ENCODE measurements around the gene MDC1. TPM values are rescaled to one million over a fixed set of nuclear protein-coding genes. Genes with fewer than 3 reads are reported as not detected.
"Not testable (repeated sequence)": the region's sequence is repeated elsewhere in the genome, so short reads cannot be mapped to it uniquely, and the experiment has no call there.

MDC1 gene
- polyA plus RNA-seq, 2 donors: 5.9 to 8.1 TPM

DNA sequence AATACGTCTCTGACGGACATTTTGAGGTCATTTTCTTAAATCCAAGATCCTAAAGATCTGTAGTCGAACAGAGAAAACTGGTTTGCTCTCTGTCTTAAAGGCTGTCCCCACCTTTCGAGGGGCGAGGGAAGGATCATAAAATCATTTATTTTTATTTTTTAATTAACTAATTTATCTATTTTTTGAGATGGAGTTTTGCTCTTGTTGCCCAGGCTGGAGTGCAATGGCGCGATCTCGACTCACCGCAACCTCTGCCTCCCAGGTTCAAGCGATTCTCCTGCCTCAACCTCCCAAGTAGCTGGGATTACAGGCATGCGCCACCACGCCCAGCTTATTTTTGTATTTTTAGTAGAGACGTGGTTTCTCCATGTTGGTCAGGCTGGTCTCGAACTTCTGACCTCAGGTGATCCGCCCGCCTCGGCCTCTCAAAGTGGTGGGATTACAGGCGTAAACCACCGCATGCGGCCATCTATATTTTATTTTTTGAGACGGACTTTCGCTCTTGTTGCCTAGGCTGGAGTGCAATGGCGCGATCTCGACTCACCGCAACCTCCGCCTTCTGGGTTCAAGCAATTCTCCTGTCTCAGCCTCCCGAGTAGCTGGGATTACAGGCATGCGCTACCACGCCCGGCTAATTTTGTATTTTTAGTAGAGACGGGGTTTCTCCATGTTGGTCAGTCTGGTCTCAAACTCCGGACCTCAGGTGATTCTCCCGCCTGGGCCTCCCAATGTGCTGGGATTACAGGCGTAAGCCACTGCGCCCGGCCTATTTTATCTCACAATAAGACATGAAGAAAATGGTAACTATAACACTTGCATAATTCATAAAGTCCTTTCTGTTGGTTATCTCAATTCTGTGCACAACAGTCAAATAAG is 1.0 kb upstream of the MDC1 start:
- not testable (repeated sequence) for H3K27me3 ChIP-seq (ENCODE audit: control insufficient read depth in 1 of 2, insufficient read depth in 2 of 2, low read length in 2 of 2); H3K36me3 ChIP-seq (ENCODE audit: control insufficient read depth in 2 of 2, insufficient read depth in 2 of 2, low read length in 1 of 2); H3K4me1 ChIP-seq (ENCODE audit: control insufficient read depth in 2 of 2, insufficient read depth in 2 of 2, low read length in 1 of 2); H3K9me3 ChIP-seq (ENCODE audit: control insufficient read depth in 2 of 2, insufficient read depth in 1 of 2, low read depth in 1 of 2, low read length in 1 of 2)
- WGBS, 2 donors: 74 to 76% methylated on average over 37 of the region's 37 CpGs
- Histone ChIP-seq H3K4me3 (ENCODE audit: low read depth in 1 of 2, low read length in 2 of 2) (peak overlapping the region; percentile 33 to 38), H3K27ac (ENCODE audit: low read depth in 2 of 2, low read length in 1 of 2) (peak overlapping the region; percentile 79 to 98)

DNA sequence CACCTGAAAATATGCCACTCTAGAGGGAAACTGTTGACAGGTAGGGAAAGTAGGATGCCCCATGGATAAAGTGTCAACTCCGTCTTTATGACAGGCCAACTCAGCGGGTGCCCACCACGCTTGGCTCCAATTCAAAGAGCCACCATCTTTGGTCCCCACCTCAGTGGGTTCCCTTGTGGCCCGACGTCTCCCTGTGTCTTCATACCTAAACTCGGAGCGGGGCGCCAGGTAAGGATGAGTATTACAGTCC is 277 bp downstream of the MDC1 start:
- Histone ChIP-seq H3K4me3 (ENCODE audit: low read depth in 1 of 2, low read length in 2 of 2) (peak overlapping the region; percentile 51 to 66), H3K27ac (ENCODE audit: low read depth in 2 of 2, low read length in 1 of 2) (peak overlapping the region; percentile 84 to 98), H3K4me1 (ENCODE audit: control insufficient read depth in 2 of 2, insufficient read depth in 2 of 2, low read length in 1 of 2) (no peaks in the 10 kb centered on the region), H3K27me3 (ENCODE audit: control insufficient read depth in 1 of 2, insufficient read depth in 2 of 2, low read length in 2 of 2) (no peaks in the 10 kb centered on the region), H3K36me3 (ENCODE audit: control insufficient read depth in 2 of 2, insufficient read depth in 2 of 2, low read length in 1 of 2) (peaks cover 0 to 7% of the 10 kb centered on the region in 2 donors), H3K9me3 (ENCODE audit: control insufficient read depth in 2 of 2, insufficient read depth in 1 of 2, low read depth in 1 of 2, low read length in 1 of 2) (no peaks in the 10 kb centered on the region)
- 1 to 2% methylated on average over 8 of the region's 8 CpGs for WGBS, 2 donors

DNA sequence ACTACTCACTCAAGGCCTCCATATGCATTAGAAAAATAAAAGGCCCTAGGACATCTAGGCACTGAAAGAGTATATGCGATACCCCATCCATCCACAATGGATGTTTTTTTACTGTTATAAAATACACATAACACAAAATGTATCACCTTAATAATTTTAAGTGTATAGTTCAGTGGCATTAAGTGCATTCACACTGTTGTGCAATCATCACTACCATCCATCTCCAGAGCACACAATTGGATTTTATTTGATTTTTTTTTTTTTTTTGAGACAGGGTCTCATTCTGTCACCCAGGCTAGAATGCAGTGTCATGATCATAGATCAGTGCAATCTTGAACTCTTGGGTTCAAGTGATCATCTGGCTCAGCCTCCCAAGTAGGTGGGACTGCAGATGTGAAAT is 2.8 kb downstream of the MDC1 start:
- Histone ChIP-seq H3K4me1 (ENCODE audit: control insufficient read depth in 2 of 2, insufficient read depth in 2 of 2, low read length in 1 of 2) (no peaks in the 10 kb centered on the region), H3K4me3 (ENCODE audit: low read depth in 1 of 2, low read length in 2 of 2) (no peak overlapping the region), H3K27me3 (ENCODE audit: control insufficient read depth in 1 of 2, insufficient read depth in 2 of 2, low read length in 2 of 2) (no peaks in the 10 kb centered on the region), H3K36me3 (ENCODE audit: control insufficient read depth in 2 of 2, insufficient read depth in 2 of 2, low read length in 1 of 2) (peaks cover 0 to 7% of the 10 kb centered on the region in 2 donors), H3K9me3 (ENCODE audit: control insufficient read depth in 2 of 2, insufficient read depth in 1 of 2, low read depth in 1 of 2, low read length in 1 of 2) (no peaks in the 10 kb centered on the region), H3K27ac (ENCODE audit: low read depth in 2 of 2, low read length in 1 of 2) (no peak overlapping the region)
- WGBS, 2 donors: 97 to 98% methylated on average over 1 of the region's 1 CpG

DNA sequence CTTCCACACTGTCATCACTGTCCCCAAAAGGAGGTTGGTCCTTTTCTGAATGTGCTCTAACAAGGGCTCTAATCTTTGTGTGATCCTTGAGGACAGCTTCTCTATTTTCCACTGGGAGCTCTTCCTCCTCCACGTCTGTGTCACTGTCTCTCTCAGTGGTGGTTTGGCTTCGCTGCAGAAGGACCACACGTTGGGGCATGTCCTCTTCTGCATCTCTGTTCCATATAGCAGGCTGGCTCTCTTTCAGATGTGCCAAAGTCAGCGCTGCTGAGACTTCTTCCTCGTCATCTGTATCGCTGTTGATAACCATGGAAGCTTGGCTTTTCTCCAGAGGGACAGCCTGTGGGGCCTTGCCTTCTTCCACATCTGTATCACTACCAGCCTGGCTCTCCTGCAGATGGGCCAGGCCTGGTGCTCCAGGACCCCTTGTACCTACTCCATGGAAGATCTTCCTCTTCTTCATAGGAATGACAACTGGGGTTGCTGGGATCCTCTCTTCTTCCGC is 4.6 kb downstream of the MDC1 start:
- Histone ChIP-seq H3K27me3 (ENCODE audit: control insufficient read depth in 1 of 2, insufficient read depth in 2 of 2, low read length in 2 of 2) (no peaks in the 10 kb centered on the region), H3K27ac (ENCODE audit: low read depth in 2 of 2, low read length in 1 of 2) (peak overlapping the region in 1 of 2 donors; percentile 37), H3K9me3 (ENCODE audit: control insufficient read depth in 2 of 2, insufficient read depth in 1 of 2, low read depth in 1 of 2, low read length in 1 of 2) (no peaks in the 10 kb centered on the region), H3K4me3 (ENCODE audit: low read depth in 1 of 2, low read length in 2 of 2) (no peak overlapping the region), H3K4me1 (ENCODE audit: control insufficient read depth in 2 of 2, insufficient read depth in 2 of 2, low read length in 1 of 2) (no peaks in the 10 kb centered on the region), H3K36me3 (ENCODE audit: control insufficient read depth in 2 of 2, insufficient read depth in 2 of 2, low read length in 1 of 2) (peaks cover 0 to 7% of the 10 kb centered on the region in 2 donors)
- WGBS, 2 donors: 64 to 74% methylated on average over 7 of the region's 7 CpGs

DNA sequence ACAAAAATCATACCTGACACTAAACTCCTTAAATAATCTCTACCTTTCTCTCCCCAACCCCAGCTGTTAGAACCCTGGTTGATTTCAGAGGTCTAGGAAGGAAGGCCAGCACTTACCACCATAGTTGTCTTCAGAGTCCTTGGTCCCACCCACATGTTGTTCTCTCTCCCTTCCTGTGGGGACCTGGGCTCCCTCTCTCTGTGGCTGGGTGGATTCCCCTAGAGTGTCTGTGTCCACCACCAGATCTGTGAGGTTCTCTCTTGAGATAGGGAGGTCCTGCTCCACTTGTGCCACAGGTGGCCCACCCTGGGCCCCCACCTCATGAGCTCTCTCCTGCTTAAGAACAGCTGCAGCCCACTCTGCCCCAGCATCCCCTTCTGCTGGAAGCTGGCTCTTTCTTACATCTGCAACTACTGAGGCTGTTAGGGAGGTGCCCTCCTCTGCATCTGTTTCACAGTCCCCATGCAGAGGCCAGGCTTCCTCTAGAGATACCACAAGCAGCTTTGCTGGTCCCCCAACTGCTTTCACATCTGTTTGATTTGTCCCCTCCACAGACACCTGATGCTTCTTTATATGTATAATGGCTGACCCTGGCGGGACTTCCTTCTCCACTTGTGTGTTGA is 5.2 kb downstream of the MDC1 start:
- no peaks in the 10 kb centered on the region for H3K9me3 ChIP-seq (ENCODE audit: control insufficient read depth in 2 of 2, insufficient read depth in 1 of 2, low read depth in 1 of 2, low read length in 1 of 2)
- no peaks in the 10 kb centered on the region for H3K27me3 ChIP-seq (ENCODE audit: control insufficient read depth in 1 of 2, insufficient read depth in 2 of 2, low read length in 2 of 2)
- H3K27ac ChIP-seq (ENCODE audit: low read depth in 2 of 2, low read length in 1 of 2): no peak overlapping the region
- H3K4me3 ChIP-seq (ENCODE audit: low read depth in 1 of 2, low read length in 2 of 2): no peak overlapping the region
- peaks cover 0 to 7% of the 10 kb centered on the region in 2 donors for H3K36me3 ChIP-seq (ENCODE audit: control insufficient read depth in 2 of 2, insufficient read depth in 2 of 2, low read length in 1 of 2)
- 89 to 90% methylated on average over 1 of the region's 1 CpG for WGBS, 2 donors
- no peaks in the 10 kb centered on the region for H3K4me1 ChIP-seq (ENCODE audit: control insufficient read depth in 2 of 2, insufficient read depth in 2 of 2, low read length in 1 of 2)

DNA sequence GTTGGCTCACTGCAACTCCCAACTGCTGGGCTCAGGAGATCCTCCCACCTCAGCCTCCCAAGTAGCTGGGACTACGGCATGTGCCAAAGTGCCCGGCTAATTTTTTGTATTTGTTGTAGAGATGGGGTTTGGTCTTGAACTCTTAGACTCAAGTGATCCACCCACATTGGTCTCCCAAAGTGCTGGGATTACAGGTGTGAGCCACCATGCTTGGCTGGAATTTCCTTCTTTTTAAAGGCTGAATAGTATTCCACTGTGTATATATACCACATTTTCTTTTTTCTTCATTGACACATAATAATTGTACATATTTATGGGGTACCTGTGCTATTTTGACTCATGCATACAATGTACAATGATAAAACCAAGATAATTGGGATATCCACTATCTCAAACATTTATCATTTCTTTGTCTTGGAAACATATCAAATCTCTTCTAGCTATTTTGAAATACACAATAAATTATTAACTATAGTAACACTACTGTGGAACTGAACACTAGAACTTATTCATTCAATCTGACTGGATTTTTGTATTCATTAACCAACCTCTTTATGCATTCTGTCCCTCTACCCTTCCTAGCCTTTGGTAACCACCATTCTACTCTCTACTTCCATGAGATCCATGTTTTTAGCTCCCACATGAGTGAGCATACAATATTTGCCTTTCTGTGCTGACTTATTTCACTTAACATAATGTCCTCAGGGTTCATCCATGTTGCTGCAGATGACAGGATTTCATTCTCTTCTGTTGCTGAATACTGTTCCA is 7.8 kb downstream of the MDC1 start:
- no peak overlapping the region for H3K27ac ChIP-seq (ENCODE audit: low read depth in 2 of 2, low read length in 1 of 2)
- H3K4me3 ChIP-seq (ENCODE audit: low read depth in 1 of 2, low read length in 2 of 2): no peak overlapping the region
- no peaks in the 10 kb centered on the region for H3K4me1 ChIP-seq (ENCODE audit: control insufficient read depth in 2 of 2, insufficient read depth in 2 of 2, low read length in 1 of 2)
- no peaks in the 10 kb centered on the region for H3K9me3 ChIP-seq (ENCODE audit: control insufficient read depth in 2 of 2, insufficient read depth in 1 of 2, low read depth in 1 of 2, low read length in 1 of 2)
- no peaks in the 10 kb centered on the region for H3K27me3 ChIP-seq (ENCODE audit: control insufficient read depth in 1 of 2, insufficient read depth in 2 of 2, low read length in 2 of 2)
- WGBS, 2 donors: 99 to 100% methylated on average over 2 of the region's 2 CpGs
- peaks cover 2 to 7% of the 10 kb centered on the region in 2 donors for H3K36me3 ChIP-seq (ENCODE audit: control insufficient read depth in 2 of 2, insufficient read depth in 2 of 2, low read length in 1 of 2)

DNA sequence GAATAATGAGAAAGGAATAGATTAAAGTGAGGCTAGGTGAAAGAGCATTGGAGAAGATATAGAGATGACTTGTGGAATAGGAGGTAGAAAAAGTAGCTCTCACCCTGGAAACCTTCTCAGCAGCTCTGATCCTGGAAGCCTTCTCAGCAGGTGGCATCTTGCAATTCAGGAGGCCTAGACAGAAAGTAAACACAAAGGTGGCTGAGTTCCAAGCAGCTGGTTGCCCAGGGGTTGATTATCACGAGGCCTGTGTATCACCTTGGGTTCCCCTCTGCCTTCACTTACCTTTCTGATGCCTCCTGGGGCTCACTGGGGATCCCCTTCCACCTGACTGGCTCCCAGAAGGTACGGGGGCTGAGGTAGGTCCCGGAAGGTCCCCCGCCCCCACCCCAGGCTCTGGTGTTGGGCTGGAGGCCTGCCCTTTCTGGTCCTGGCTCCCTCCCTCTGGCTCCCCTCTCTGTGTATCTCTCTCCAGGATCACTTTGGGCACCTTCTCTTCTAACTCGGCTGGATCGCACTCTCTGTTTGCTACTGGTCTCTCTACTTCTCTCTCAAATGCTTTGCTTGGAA is 9.7 kb downstream of the MDC1 start:
- peaks cover 3 to 8% of the 10 kb centered on the region in 2 donors for H3K36me3 ChIP-seq (ENCODE audit: control insufficient read depth in 2 of 2, insufficient read depth in 2 of 2, low read length in 1 of 2)
- no peak overlapping the region for H3K4me3 ChIP-seq (ENCODE audit: low read depth in 1 of 2, low read length in 2 of 2)
- no peaks in the 10 kb centered on the region for H3K9me3 ChIP-seq (ENCODE audit: control insufficient read depth in 2 of 2, insufficient read depth in 1 of 2, low read depth in 1 of 2, low read length in 1 of 2)
- WGBS, 2 donors: 63 to 73% methylated on average over 6 of the region's 6 CpGs
- H3K27ac ChIP-seq (ENCODE audit: low read depth in 2 of 2, low read length in 1 of 2): no peak overlapping the region
- H3K27me3 ChIP-seq (ENCODE audit: control insufficient read depth in 1 of 2, insufficient read depth in 2 of 2, low read length in 2 of 2): no peaks in the 10 kb centered on the region
- no peaks in the 10 kb centered on the region for H3K4me1 ChIP-seq (ENCODE audit: control insufficient read depth in 2 of 2, insufficient read depth in 2 of 2, low read length in 1 of 2)

DNA sequence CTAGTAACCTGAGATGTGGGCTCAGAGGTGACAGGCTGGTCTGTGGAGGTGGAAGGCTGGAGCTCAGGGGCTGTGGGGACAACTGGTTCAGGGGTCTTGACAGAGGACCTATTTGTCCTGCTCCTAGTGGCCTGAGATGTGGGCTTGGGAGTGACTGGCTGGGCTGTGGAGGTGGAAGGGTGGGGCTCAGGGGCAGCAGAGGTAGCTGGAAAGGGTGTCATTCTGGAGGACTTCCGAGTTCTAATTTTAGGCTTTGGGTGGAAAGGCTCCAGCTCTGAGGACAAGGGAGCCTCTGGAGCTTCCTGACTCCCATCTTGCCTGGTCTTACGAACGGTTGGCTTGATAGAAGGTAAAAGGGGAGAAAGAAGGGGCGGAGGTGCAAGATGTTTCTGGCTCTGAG is 11.5 kb downstream of the MDC1 start:
- H3K9me3 ChIP-seq (ENCODE audit: control insufficient read depth in 2 of 2, insufficient read depth in 1 of 2, low read depth in 1 of 2, low read length in 1 of 2): no peaks in the 10 kb centered on the region
- no peak overlapping the region for H3K27ac ChIP-seq (ENCODE audit: low read depth in 2 of 2, low read length in 1 of 2)
- H3K27me3 ChIP-seq (ENCODE audit: control insufficient read depth in 1 of 2, insufficient read depth in 2 of 2, low read length in 2 of 2): no peaks in the 10 kb centered on the region
- 93 to 96% methylated on average over 4 of the region's 4 CpGs for WGBS, 2 donors
- H3K4me1 ChIP-seq (ENCODE audit: control insufficient read depth in 2 of 2, insufficient read depth in 2 of 2, low read length in 1 of 2): no peaks in the 10 kb centered on the region
- H3K36me3 ChIP-seq (ENCODE audit: control insufficient read depth in 2 of 2, insufficient read depth in 2 of 2, low read length in 1 of 2): peaks cover 0 to 8% of the 10 kb centered on the region in 2 donors
- H3K4me3 ChIP-seq (ENCODE audit: low read depth in 1 of 2, low read length in 2 of 2): no peak overlapping the region

DNA sequence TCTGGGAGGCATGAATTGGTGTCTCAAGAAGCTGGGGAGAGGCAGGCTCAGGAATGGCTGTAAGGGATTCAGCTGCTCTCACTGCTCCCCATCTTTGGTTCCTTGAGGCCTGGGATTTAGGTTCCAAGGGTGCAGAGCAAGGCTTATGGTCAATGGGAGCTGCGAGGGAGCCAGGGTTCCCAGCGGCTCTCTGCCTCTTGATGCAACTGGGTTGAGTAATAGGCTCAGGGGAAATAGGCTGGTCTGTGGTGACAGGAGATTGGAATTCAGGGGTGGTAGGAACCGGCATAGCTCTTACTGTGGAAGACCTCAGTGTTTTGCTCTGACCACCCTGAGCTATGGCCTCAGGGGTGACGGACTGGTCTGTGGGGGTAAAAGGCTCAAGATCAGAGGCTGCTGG is 13.3 kb downstream of the MDC1 start:
- H3K36me3 ChIP-seq (ENCODE audit: control insufficient read depth in 2 of 2, insufficient read depth in 2 of 2, low read length in 1 of 2): peaks cover 0 to 8% of the 10 kb centered on the region in 2 donors
- H3K9me3 ChIP-seq (ENCODE audit: control insufficient read depth in 2 of 2, insufficient read depth in 1 of 2, low read depth in 1 of 2, low read length in 1 of 2): no peaks in the 10 kb centered on the region
- WGBS, 2 donors: 96% methylated on average over 4 of the region's 4 CpGs
- no peak overlapping the region for H3K27ac ChIP-seq (ENCODE audit: low read depth in 2 of 2, low read length in 1 of 2)
- no peaks in the 10 kb centered on the region for H3K4me1 ChIP-seq (ENCODE audit: control insufficient read depth in 2 of 2, insufficient read depth in 2 of 2, low read length in 1 of 2)
- no peaks in the 10 kb centered on the region for H3K27me3 ChIP-seq (ENCODE audit: control insufficient read depth in 1 of 2, insufficient read depth in 2 of 2, low read length in 2 of 2)
- no peak overlapping the region for H3K4me3 ChIP-seq (ENCODE audit: low read depth in 1 of 2, low read length in 2 of 2)
